ENCODE data around the gene MRGPRE.

MRGPRE gene

DNA sequence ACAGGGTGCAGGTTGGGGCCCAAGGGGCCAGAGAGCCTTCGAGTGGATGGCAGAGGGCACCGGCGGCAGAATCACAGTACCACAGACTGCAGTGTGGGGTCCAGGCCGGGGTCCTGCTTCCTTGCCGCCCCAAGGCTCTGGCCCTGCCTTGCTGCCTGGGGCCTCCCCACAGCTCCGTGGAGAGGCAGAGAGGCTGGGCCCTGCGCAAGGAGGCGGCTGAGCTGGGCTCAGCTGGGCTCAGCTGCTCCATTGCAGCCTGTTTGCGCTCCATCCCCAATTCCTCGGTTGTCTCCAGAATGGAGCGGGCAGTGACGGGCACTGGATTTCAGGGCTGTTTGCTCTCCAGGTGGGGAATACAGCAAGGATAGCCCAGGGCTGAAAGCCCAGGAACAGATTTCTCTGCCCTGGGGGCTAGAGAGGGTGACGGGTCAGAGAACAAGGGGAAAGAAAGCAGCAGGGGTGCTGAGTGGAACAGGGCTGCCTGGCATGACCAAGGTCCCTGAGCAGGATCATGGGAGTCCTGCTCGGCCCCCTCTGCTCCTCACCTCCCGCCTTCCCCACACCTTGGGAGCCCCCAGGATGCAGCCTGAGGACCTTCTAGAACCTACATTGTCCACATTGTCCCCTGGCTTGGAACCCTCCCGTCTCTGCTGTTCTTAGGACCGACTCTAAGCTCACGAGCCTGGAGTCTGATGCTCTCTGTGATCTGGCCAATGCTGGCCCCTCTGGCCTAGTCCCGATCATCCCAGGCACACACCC lies 32.5 kb downstream of the MRGPRE start:
- Histone ChIP-seq H3K27ac (ENCODE audit: low read length) (no peak overlapping the region), H3K9ac (ENCODE audit: low read length) (no peak overlapping the region), H3K9me2 (replicated peaks; ENCODE audit: insufficient read depth, low read length) (no peaks in the 10 kb centered on the region), H3K79me2 (ENCODE audit: low read length) (no peaks in the 10 kb centered on the region), H3K4me1 (ENCODE audit: low read length) (no peaks in the 10 kb centered on the region), H3K9me3 (replicated peaks; ENCODE audit: insufficient read depth, low read length) (no peaks in the 10 kb centered on the region), H3K4me3 (ENCODE audit: low read length) (no peak overlapping the region), H2AFZ (ENCODE audit: low read length) (no peak overlapping the region), H3K36me3 (replicated peaks; ENCODE audit: insufficient read depth, low read length) (no peaks in the 10 kb centered on the region), H4K20me1 (ENCODE audit: insufficient read depth, low read length) (no peaks in the 10 kb centered on the region), H3K27me3 (replicated peaks; ENCODE audit: insufficient read depth, low read length) (peaks cover 83% of the 10 kb centered on the region), H3K4me2 (ENCODE audit: low read depth, low read length) (no peak overlapping the region), H3F3A (ENCODE audit: insufficient read depth, low read length) (no peaks in the 10 kb centered on the region)
- no peak for TF ChIP-seq EZH2 (optimal IDR thresholded peaks at IDR 0.05; ENCODE audit: low read depth, low read length)
- TF ChIP-seq, protein P1, sequence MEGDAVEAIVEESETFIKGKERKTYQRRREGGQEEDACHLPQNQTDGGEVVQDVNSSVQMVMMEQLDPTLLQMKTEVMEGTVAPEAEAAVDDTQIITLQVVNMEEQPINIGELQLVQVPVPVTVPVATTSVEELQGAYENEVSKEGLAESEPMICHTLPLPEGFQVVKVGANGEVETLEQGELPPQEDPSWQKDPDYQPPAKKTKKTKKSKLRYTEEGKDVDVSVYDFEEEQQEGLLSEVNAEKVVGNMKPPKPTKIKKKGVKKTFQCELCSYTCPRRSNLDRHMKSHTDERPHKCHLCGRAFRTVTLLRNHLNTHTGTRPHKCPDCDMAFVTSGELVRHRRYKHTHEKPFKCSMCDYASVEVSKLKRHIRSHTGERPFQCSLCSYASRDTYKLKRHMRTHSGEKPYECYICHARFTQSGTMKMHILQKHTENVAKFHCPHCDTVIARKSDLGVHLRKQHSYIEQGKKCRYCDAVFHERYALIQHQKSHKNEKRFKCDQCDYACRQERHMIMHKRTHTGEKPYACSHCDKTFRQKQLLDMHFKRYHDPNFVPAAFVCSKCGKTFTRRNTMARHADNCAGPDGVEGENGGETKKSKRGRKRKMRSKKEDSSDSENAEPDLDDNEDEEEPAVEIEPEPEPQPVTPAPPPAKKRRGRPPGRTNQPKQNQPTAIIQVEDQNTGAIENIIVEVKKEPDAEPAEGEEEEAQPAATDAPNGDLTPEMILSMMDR (IDR thresholded peaks at IDR 0.05; ENCODE audit: low read length), result no peak
- no peak for TF ChIP-seq EZH2phosphoT487 (IDR thresholded peaks at IDR 0.05; ENCODE audit: low read length)
- no peak for DNase-seq

DNA sequence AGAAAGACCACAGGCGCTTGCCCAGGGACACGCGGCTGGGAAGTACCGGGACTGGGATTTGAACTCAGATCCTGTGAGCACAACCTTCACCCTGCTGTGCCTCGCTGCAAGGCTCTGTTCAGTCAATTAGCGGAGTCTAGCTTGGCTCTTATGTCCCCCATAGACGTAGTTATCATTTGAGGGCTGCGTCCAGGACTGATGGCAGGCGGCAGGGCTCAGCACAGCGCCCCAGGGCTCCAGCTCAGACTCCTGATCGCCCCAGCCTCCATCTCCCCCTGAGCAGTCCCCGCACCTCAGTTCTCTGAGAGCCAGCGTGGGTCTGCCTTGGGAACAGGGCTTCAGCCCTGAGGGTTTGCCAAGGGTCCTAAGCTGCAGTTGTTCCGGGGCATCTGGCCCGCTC lies 33.4 kb downstream of the MRGPRE start:
- H3F3A ChIP-seq (ENCODE audit: insufficient read depth, low read length), result no peaks in the 10 kb centered on the region
- H3K27ac ChIP-seq (ENCODE audit: low read length), result no peak overlapping the region
- H3K4me2 ChIP-seq (ENCODE audit: low read depth, low read length), result no peak overlapping the region
- peaks cover 82% of the 10 kb centered on the region for H3K27me3 ChIP-seq (replicated peaks; ENCODE audit: insufficient read depth, low read length)
- H3K79me2 ChIP-seq (ENCODE audit: low read length), result no peaks in the 10 kb centered on the region
- DNase-seq, result no peak
- no peak overlapping the region for H3K4me3 ChIP-seq (ENCODE audit: low read length)
- no peak overlapping the region for H3K9ac ChIP-seq (ENCODE audit: low read length)
- no peaks in the 10 kb centered on the region for H4K20me1 ChIP-seq (ENCODE audit: insufficient read depth, low read length)
- H2AFZ ChIP-seq (ENCODE audit: low read length), result no peak overlapping the region
- no peaks in the 10 kb centered on the region for H3K9me2 ChIP-seq (replicated peaks; ENCODE audit: insufficient read depth, low read length)
- no peaks in the 10 kb centered on the region for H3K9me3 ChIP-seq (replicated peaks; ENCODE audit: insufficient read depth, low read length)
- H3K36me3 ChIP-seq (replicated peaks; ENCODE audit: insufficient read depth, low read length), result no peaks in the 10 kb centered on the region
- no peaks in the 10 kb centered on the region for H3K4me1 ChIP-seq (ENCODE audit: low read length)
- TF ChIP-seq, protein P1 (IDR thresholded peaks at IDR 0.05; ENCODE audit: low read length), result no peak
- TF ChIP-seq EZH2 (optimal IDR thresholded peaks at IDR 0.05; ENCODE audit: low read depth, low read length) (no peak), EZH2phosphoT487 (IDR thresholded peaks at IDR 0.05; ENCODE audit: low read length) (no peak)

DNA sequence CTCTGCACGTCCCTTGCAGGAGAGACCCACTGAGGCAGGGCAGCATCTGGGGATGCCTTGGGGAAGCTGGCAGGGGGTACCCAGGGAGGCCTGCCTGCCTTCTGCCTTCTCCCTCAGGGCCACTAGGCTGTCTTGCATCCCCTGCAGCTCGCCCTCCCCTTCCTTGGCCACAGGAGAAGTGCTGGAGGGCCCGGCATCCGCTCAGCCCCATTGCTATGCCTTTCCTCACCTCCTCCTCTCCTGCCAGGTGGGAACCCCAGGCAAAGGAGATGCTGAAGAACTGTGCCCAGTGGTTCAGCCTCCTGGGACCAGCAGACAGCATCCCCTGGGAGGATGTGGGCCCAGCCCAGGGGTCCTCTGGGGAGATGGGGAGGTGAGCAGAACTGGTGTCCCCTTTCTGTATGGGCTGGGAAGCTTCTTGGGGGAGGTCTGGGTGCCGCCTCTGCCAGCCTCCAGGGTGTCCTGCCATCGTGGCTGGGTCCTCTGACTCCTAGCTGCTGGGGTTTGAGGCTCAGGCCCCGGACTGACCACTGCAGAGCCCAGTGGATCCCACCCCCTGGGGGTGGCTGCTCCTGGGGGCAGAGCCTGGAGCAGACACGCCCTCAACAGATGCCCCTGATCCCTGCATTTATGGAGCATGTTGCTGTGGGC lies 34.2 kb downstream of the MRGPRE start:
- peaks cover 82% of the 10 kb centered on the region for H3K27me3 ChIP-seq (replicated peaks; ENCODE audit: insufficient read depth, low read length)
- no peak for DNase-seq
- H3K27ac ChIP-seq (ENCODE audit: low read length), result no peak overlapping the region
- no peak overlapping the region for H3K4me3 ChIP-seq (ENCODE audit: low read length)
- TF ChIP-seq EZH2phosphoT487 (IDR thresholded peaks at IDR 0.05; ENCODE audit: low read length), result no peak
- TF ChIP-seq, protein P1 (IDR thresholded peaks at IDR 0.05; ENCODE audit: low read length), result no peak
- no peak for TF ChIP-seq EZH2 (optimal IDR thresholded peaks at IDR 0.05; ENCODE audit: low read depth, low read length)
- H2AFZ ChIP-seq (ENCODE audit: low read length), result no peak overlapping the region
- H3K9ac ChIP-seq (ENCODE audit: low read length), result no peak overlapping the region
- H4K20me1 ChIP-seq (ENCODE audit: insufficient read depth, low read length), result no peaks in the 10 kb centered on the region
- no peak overlapping the region for H3K4me2 ChIP-seq (ENCODE audit: low read depth, low read length)
- H3F3A ChIP-seq (ENCODE audit: insufficient read depth, low read length), result no peaks in the 10 kb centered on the region
- H3K36me3 ChIP-seq (replicated peaks; ENCODE audit: insufficient read depth, low read length), result no peaks in the 10 kb centered on the region
- no peaks in the 10 kb centered on the region for H3K9me3 ChIP-seq (replicated peaks; ENCODE audit: insufficient read depth, low read length)
- no peaks in the 10 kb centered on the region for H3K79me2 ChIP-seq (ENCODE audit: low read length)
- no peaks in the 10 kb centered on the region for H3K9me2 ChIP-seq (replicated peaks; ENCODE audit: insufficient read depth, low read length)
- no peaks in the 10 kb centered on the region for H3K4me1 ChIP-seq (ENCODE audit: low read length)
